NCI-H187 (cell line): ENCODE data around the gene DHFR.
A peak's percentile ranks its signal among the peaks of the same experiment; 100 is the strongest.
"Not testable (repeated sequence)": the region's sequence is repeated elsewhere in the genome, so short reads cannot be mapped to it uniquely, and the experiment has no call there.

Experiments
- DNase-seq, 2 experiments: peaks; one replicate each; lab custom pipeline; 2025; lab: John Stamatoyannopoulos, UW

The DHFR gene

GRCh38 chr5:80654391-80655230 is at the start of gene DHFR, which contains the start of gene MSH3:
TSS of gene DHFR (minus strand) at chr5:80654983. CDS start at chr5:80654489, 494 bp downstream.
TSS of gene MSH3 (plus strand) at chr5:80654652. CDS start at chr5:80654728, 76 bp downstream.
- DNase-seq = peak; percentile 75 to 84

DNA sequence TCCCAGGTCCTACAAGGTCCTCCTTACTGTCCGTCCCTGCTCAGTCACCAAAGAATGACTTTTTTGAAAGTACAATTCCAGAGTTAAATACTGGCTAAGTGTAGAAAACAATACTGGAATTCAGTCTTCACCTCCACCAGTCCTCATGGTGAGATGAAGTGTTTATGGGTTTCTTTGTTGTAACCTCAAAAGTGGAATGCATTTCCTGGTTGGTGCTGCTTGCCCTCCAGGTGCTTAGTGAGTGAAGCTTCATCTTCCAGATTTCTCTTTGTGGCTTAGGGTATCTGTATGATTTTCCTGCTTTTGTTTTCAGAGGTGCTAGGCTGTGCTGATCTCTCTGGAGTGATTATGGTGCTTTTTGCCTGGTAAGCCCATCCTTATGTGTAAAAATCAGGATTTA is 49.4 kb upstream of the DHFR start:
- no peak for DNase-seq

DNA sequence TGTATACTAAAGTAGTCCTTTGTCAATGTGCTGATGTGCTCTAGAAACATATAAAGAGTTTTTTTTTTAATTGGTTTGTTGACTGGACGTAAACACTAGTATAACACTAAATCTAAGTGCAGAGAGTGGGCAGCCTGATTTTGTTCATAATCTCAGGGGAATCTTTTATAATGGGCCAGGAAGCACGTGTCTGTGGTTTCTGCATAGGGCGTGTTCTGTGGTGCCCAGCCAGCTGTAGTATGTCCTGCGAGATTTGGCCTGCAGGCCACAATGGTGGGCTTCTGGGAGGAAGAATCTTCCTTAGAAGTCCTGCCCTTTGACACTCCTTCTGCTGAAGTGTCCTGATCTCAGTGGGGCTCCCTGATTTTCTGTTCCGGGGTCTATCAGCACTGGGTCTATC is 49.0 kb upstream of the DHFR start:
- no peak for DNase-seq

- no peak for DNase-seq
Measured at GRCh38 chr5:80703291-80703690, 48.5 kb upstream of the DHFR start.

GRCh38 chr5:80701597-80701996 is 46.8 kb upstream of the DHFR start:
- no peak for DNase-seq

DNA sequence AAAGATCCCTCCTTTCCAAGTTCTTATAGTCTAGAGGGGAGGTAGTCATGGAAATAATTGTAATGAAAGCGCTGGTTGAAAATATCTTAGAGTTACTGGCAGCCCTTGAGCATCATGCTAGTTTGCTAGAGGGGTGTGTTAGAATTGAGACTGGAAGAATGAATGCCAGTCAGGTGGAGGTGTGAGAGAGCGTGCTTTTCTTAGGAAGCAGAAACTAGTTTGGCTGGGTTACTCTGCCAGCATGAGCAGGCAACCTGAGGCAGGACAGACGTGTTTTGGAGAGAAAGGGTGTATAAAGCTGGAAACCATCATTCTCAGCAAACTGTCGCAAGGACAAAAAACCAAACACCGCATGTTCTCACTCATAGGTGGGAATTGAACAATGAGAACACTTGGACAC is 43.6 kb upstream of the DHFR start:
- no peak for DNase-seq

DNA sequence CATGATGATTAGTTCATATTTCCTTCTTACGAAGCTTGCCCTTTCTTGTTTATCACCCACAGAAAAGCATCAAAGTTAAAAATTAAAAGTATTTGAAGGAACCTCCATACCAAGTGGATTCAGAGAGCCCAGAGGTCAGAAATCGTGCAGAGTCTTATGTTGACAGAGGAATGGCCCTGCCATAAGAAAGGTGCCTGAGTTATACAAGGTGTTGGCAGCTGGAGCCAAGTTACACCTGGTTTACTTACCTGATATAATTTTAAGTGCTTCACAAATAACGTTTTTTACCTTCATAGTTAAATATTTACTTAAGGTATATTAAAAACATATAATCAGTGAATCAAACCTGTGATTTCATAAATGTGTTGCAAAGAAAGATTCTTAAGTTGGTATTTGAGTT is 42.3 kb upstream of the DHFR start:
- no peak for DNase-seq

- no peak for DNase-seq
Measured at GRCh38 chr5:80696450-80696849, 41.7 kb upstream of the DHFR start.

DNA sequence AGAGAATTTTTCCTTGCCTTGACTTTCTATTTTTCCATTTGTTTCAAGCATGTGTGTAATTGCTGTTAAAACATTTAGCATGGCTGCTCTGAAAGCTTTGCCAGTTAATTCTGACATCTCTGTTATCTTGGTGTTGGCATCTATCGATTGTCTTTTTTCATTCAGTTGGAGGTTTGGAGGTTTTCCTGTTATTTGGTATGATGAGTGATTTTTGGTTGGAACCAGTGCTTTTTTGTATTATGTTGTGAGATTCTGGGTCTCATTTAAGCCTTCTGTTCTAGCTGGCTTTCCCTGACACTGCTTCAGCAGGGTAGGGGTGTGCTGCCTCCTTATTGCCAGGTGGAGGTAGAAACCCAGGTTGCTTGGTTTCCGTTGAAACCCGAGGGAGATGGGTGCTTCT is 40.9 kb upstream of the DHFR start:
- DNase-seq = no peak

- DNase-seq = no peak
Measured at GRCh38 chr5:80689627-80690026, 34.8 kb upstream of the DHFR start.

GRCh38 chr5:80688648-80689420 is 34.1 kb upstream of the DHFR start:
- DNase-seq = no peak

DNA sequence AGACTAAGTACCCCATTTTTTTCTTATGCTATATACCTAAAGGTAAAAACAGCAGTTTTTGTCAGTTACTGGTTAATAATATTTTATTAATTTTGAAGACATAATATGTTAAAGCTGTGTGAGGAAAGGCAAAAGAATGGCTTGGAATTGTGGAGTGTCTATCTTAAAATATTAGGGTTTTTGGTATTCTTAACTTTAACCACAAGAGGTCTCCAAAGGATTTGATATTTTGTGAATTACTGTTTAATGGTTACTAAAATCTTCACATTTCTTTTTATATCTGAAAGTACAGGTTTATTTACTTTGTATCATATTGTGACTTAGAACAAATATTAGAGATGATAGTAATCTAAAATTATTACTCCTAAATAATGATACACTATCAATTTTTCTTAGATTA is 32.0 kb upstream of the DHFR start:
- no peak for DNase-seq

- no peak for DNase-seq
Measured at GRCh38 chr5:80676706-80677105, 21.9 kb upstream of the DHFR start.

GRCh38 chr5:80672140-80672736 is 17.5 kb upstream of the DHFR start:
- DNase-seq = peak; percentile 1 to 4

- no peak for DNase-seq
Measured at GRCh38 chr5:80668016-80668969, 13.5 kb upstream of the DHFR start.

- DNase-seq = no peak
Measured at GRCh38 chr5:80667384-80667783, 12.6 kb upstream of the DHFR start.

- DNase-seq = no peak
Measured at GRCh38 chr5:80665057-80665456, 10.3 kb upstream of the DHFR start.

DNA sequence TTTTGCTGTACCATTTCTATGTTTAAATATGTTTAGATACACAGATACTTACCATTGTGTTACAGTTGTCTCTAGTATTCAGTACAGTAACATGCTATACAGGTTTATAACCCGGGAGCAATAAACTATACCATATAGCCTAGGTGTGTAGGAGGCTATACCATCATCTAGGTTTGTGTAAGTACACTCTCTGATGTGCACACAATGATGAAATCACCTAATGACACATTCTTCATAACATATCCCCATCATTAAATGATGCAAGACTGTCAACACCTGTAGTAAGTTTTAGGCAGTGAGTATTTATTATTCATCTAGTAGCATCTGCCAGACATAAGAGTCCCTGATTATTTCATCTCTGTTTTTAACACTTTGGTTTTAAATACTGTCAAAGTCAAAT is 7.3 kb upstream of the DHFR start:
- no peak for DNase-seq

DNA sequence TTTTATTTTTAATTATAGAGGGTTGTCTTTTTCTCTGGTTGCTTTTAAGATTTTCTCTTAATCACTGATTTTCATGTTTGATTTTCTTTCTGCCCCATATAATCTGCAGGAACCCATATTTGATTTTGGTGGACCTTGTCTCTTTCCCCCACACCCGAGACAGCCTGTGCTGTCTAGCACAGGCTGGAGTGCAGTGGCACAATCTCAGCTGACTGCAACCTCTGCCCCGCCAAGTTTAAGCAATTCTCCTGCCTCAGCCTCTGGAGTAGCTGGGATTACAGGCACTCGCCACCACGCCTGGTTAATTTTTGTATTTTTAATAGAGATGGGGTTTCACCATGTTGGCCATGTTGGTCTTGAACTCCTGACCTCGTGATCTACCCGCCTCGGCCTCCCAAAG is 5.9 kb upstream of the DHFR start:
- not testable (repeated sequence) for DNase-seq

DNA sequence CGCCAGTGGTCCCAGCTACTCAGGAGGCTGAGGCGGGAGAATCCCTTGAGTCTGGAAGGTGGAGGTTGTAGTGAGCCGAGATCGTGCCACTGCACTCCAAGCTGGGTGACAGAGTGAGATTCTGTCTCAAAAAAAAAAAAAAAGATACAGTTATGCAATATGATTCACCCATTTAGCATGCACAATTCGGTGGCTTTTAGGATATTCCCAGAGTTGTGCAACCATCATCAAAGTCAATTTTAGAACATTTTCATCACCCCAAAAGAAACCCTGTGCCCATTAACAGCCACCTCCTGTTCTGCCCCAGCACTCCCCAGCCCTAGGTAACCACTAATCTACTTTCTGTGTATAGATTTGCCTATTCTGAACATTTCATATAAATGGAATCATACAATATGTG is 4.3 kb upstream of the DHFR start:
- no peak for DNase-seq

GRCh38 chr5:80656425-80656824 is 1.6 kb upstream of the DHFR start:
- DNase-seq = no peak
